ENCODE measurements around the gene TECRL. TPM values are rescaled to one million over a fixed set of nuclear protein-coding genes. Genes with fewer than 3 reads are reported as not detected.

Gene TECRL
- total and polyA plus RNA-seq, 10 of the 15 experiments (the other 5 are each of a cell fraction or from before 2014, with no cell fraction given), result 0.10 TPM; not detected in 9

DNA sequence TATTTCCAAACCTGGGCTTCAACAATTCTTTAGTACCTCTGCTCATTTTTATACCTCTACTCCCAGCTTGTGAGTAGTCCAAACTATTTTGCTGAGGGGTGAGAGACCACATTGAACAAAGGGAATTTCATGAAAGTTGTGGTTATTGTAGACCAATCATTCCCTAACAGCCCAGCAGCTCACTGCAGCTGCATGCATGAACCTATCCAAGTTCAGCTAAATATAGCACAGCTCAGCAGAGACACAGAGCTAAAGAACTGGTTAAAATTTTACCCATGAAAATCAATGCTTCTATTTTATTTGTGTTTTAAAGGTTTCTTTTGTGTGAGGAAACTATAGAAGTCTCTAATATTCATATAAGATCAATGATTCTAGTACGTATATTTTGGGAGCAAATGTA lies 82.7 kb downstream of the TECRL start:
- in situ Hi-C loops (cut with MboI), result no loop called here
- H3K27me3 ChIP-seq (replicated peaks in 1 of 2; ENCODE audit: control insufficient read depth in 2 of 2, insufficient read depth in 2 of 2, low read length in 1 of 2), result no peaks in the 10 kb centered on the region
- no peak overlapping the region for H3K9ac ChIP-seq (ENCODE audit: control insufficient read depth, insufficient read depth, low read length)
- WGBS (ENCODE audit: insufficient coverage, insufficient replicate concordance, low lambda C conversion rate, missing lambda C conversion rate), result 26% methylated on average over 1 of the region's 1 CpG
- H4K20me1 ChIP-seq (ENCODE audit: control insufficient read depth, insufficient read depth), result no peaks in the 10 kb centered on the region
- no peak for TF ChIP-seq NBN (IDR thresholded peaks at IDR 0.05)
- no peak for TF ChIP-seq RFX5 (IDR thresholded peaks at IDR 0.05; ENCODE audit: low read depth, low read length)
- TF ChIP-seq SMARCA5 (IDR thresholded peaks at IDR 0.05), result no peak
- no peak for TF ChIP-seq RBBP5 (conservative IDR thresholded peaks at IDR 0.05)
- no peak overlapping the region for H3K4me2 ChIP-seq (ENCODE audit: control insufficient read depth, insufficient read depth)
- H3K4me1 ChIP-seq (ENCODE audit: control insufficient read depth, insufficient read depth, low read length), result no peaks in the 10 kb centered on the region
- no peaks in the 10 kb centered on the region for H3K9me3 ChIP-seq (replicated peaks; ENCODE audit: control insufficient read depth, insufficient read depth, low read length)
- DNase-seq (ENCODE audit: low read depth, low spot score) (no peak), FAIRE-seq (no peak), ATAC-seq (no peak)
- no peaks in the 10 kb centered on the region for H3K36me3 ChIP-seq (ENCODE audit: control insufficient read depth in 2 of 2, insufficient read depth in 2 of 2, low read length in 1 of 2)
- no peak overlapping the region for H3K27ac ChIP-seq (ENCODE audit: control insufficient read depth, insufficient read depth)
- RAD21 ChIA-PET (ENCODE audit: unreplicated experiment), result no interaction called here
- intact Hi-C loops (cut with micrococcal nuclease; ENCODE audit: unreplicated experiment), result loop anchor here (5.0 kb wide), 1 partner anchor 84 kb away; no protein-coding TSS in a partner anchor
- SMC1A ChIA-PET (ENCODE audit: uncharacterized antibody, unreplicated experiment), result no interaction called here
- no TSS peak for BruUV-seq (replicated peaks)
- no peaks in the 10 kb centered on the region for H3K79me2 ChIP-seq (ENCODE audit: control insufficient read depth, insufficient read depth, low read length)
- POLR2A ChIA-PET, result no interaction called here
- no peak overlapping the region for H2AFZ ChIP-seq (ENCODE audit: control insufficient read depth, low read depth, low read length)
- CTCF ChIA-PET, result no interaction called here
- H3K4me3 ChIP-seq, result no peak overlapping the region

DNA sequence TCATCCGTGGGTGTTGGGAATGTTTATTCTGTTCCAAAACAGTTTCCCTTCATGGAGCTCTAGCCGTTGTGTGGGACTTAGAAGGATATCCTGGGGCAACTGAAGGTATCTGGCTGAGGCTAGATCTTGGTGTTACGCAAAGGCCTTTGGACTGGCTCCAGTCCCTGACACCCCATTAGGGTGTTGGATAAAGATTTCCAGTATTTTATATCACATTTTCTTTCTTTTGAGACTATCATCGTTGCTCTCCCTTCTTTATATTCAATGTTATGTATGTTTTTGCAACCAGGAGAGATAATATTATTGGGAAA lies 103.0 kb downstream of the TECRL start:
- intact Hi-C loops (cut with micrococcal nuclease; ENCODE audit: unreplicated experiment), result no loop called here
- CTCF ChIA-PET, result no interaction called here
- H4K20me1 ChIP-seq (ENCODE audit: control insufficient read depth, insufficient read depth), result no peaks in the 10 kb centered on the region
- no peaks in the 10 kb centered on the region for H3K27me3 ChIP-seq (replicated peaks in 1 of 2; ENCODE audit: control insufficient read depth in 2 of 2, insufficient read depth in 2 of 2, low read length in 1 of 2)
- H3K4me3 ChIP-seq, result no peak overlapping the region
- in situ Hi-C loops (cut with MboI), result no loop called here
- H3K9me3 ChIP-seq (replicated peaks; ENCODE audit: control insufficient read depth, insufficient read depth, low read length), result no peaks in the 10 kb centered on the region; the same call in 2 of the 3 replicates
- no peak for TF ChIP-seq BCL11A (IDR thresholded peaks at IDR 0.05; ENCODE audit: low read depth, low read length)
- TF ChIP-seq CBFB (IDR thresholded peaks at IDR 0.05; ENCODE audit: low read depth), result no peak
- no peak for TF ChIP-seq CUX1 (IDR thresholded peaks at IDR 0.05; ENCODE audit: insufficient replicate concordance, low read depth, low read length)
- TF ChIP-seq ZNF207 (IDR thresholded peaks at IDR 0.05; ENCODE audit: borderline replicate concordance), result no peak
- TF ChIP-seq, protein P1, sequence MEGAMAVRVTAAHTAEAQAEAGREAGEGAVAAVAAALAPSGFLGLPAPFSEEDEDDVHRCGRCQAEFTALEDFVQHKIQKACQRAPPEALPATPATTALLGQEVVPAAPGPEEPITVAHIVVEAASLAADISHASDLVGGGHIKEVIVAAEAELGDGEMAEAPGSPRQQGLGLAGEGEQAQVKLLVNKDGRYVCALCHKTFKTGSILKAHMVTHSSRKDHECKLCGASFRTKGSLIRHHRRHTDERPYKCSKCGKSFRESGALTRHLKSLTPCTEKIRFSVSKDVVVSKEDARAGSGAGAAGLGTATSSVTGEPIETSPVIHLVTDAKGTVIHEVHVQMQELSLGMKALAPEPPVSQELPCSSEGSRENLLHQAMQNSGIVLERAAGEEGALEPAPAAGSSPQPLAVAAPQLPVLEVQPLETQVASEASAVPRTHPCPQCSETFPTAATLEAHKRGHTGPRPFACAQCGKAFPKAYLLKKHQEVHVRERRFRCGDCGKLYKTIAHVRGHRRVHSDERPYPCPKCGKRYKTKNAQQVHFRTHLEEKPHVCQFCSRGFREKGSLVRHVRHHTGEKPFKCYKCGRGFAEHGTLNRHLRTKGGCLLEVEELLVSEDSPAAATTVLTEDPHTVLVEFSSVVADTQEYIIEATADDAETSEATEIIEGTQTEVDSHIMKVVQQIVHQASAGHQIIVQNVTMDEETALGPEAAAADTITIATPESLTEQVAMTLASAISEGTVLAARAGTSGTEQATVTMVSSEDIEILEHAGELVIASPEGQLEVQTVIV (IDR thresholded peaks at IDR 0.05; ENCODE audit: borderline replicate concordance, partially characterized antibody), result no peak
- TF ChIP-seq PAX8 (IDR thresholded peaks at IDR 0.05), result no peak
- RAD21 ChIA-PET (ENCODE audit: unreplicated experiment), result no interaction called here
- no peaks in the 10 kb centered on the region for H3K4me1 ChIP-seq (ENCODE audit: control insufficient read depth, insufficient read depth, low read length)
- no peak for DNase-seq (ENCODE audit: low read depth, low spot score)
- FAIRE-seq, result no peak
- H3K9ac ChIP-seq (ENCODE audit: control insufficient read depth, insufficient read depth, low read length), result no peak overlapping the region
- no TSS peak for BruUV-seq (replicated peaks)
- no peak; the same call in 2 of the 3 replicates for ATAC-seq
- H2AFZ ChIP-seq (ENCODE audit: control insufficient read depth, low read depth, low read length), result no peak overlapping the region
- 5% methylated on average over 4 of the region's 4 CpGs for WGBS (ENCODE audit: insufficient coverage, insufficient replicate concordance, low lambda C conversion rate, missing lambda C conversion rate)
- POLR2A ChIA-PET, result no interaction called here
- no peak overlapping the region for H3K4me2 ChIP-seq (ENCODE audit: control insufficient read depth, insufficient read depth)
- SMC1A ChIA-PET (ENCODE audit: uncharacterized antibody, unreplicated experiment), result no interaction called here
- no peak overlapping the region for H3K27ac ChIP-seq (ENCODE audit: control insufficient read depth, insufficient read depth)
- no peaks in the 10 kb centered on the region for H3K36me3 ChIP-seq (ENCODE audit: control insufficient read depth in 2 of 2, insufficient read depth in 2 of 2, low read length in 1 of 2)
- H3K79me2 ChIP-seq (ENCODE audit: control insufficient read depth, insufficient read depth, low read length), result no peaks in the 10 kb centered on the region
